GM12878 (cell line): ENCODE results near the gene CCNYL1. TPM values are rescaled to one million over a fixed set of nuclear protein-coding genes. Genes with fewer than 3 reads are reported as not detected.

Source experiments
- ATAC-seq: fragments of 200-7000 bp; cut with Tn5 transposase; 3 replicates; pipeline ENCODE4 v1.9.1; 2020; ENCODE audit warnings: mild to moderate bottlenecking, moderate library complexity
- BruUV-seq: library from RNA; stranded (reverse); fragments of 400-500 nt; replicated peaks from 2 replicates; lab custom pipeline; 2021; lab: Mats Ljungman, UMichigan
- CTCF ChIA-PET: fragments of 300-600 bp; sonication (Branson Sonifier 250); formaldehyde crosslinking; extraction: SDS; loops from one replicate; lab custom pipeline; 2021; ENCODE audit warnings: inconsistent platforms; lab: Yijun Ruan, JAX
- POLR2A ChIA-PET: fragments of 350-600 bp; formaldehyde crosslinking; extraction: SDS; loops from one replicate; lab custom pipeline; 2021; ENCODE audit warnings: inconsistent platforms; lab: Charles Lee
- RAD21 ChIA-PET: fragments of 300-600 bp; sonication (Branson Sonifier 250); formaldehyde crosslinking; loops from one replicate; lab custom pipeline; 2023; ENCODE audit warnings: antibody characterized with exemption; ENCODE audit not compliant: unreplicated experiment; lab: Charles Lee
- SMC1A ChIA-PET: fragments of 300-600 bp; sonication (Branson Sonifier 250); formaldehyde crosslinking; loops from one replicate; lab custom pipeline; 2023; ENCODE audit not compliant: unreplicated experiment, uncharacterized antibody; lab: Charles Lee
- DNase-seq: peaks from one replicate; pipeline ENCODE4 v3.0.0-alpha.2; 2011; ENCODE audit warnings: low read depth, low spot score
- FAIRE-seq: peaks from 3 replicates; lab custom pipeline; 2011; peaks lifted over from hg19 to GRCh38; lab: Jason Lieb, UNC
- H2AFZ ChIP-seq: 2 replicates; pipeline ENCODE4 v1.6.0; 2011; ENCODE audit warnings: low read depth, low read length, control low read depth; ENCODE audit not compliant: control insufficient read depth
- H3K27ac ChIP-seq: 2 replicates; pipeline ENCODE4 v1.5.1; 2011; ENCODE audit warnings: control low read depth; ENCODE audit not compliant: control insufficient read depth, insufficient read depth
- H3K27me3 ChIP-seq, 2 experiments: replicated peaks in 1 of 2; 2 replicates each; pipeline versions ENCODE4 v1.6.0 to v1.6.1; 2011; ENCODE audit warnings: low read length in 1 of 2; ENCODE audit not compliant: control insufficient read depth in 2 of 2, insufficient read depth in 2 of 2
- H3K36me3 ChIP-seq, 2 experiments: 2 replicates each; pipeline ENCODE4 v1.5.1; 2011; ENCODE audit warnings: low read length in 1 of 2; ENCODE audit not compliant: control insufficient read depth in 2 of 2, insufficient read depth in 2 of 2
- H3K4me1 ChIP-seq: 2 replicates; pipeline ENCODE4 v1.6.1; 2011; ENCODE audit warnings: mild to moderate bottlenecking, low read length, moderate library complexity, mixed read lengths; ENCODE audit not compliant: control insufficient read depth, insufficient read depth
- H3K4me2 ChIP-seq: 2 replicates; pipeline ENCODE4 v1.6.0; 2011; ENCODE audit warnings: control low read depth; ENCODE audit not compliant: control insufficient read depth, insufficient read depth
- H3K4me3 ChIP-seq: fragments of 200-600 bp; sonication (generic); 2 replicates; pipeline ENCODE4 v1.5.1; 2016
- H3K79me2 ChIP-seq: 2 replicates; pipeline ENCODE4 v1.6.0; 2011; ENCODE audit warnings: low read length; ENCODE audit not compliant: control insufficient read depth, insufficient read depth
- H3K9ac ChIP-seq: 2 replicates; pipeline ENCODE4 v1.8.0; 2011; ENCODE audit warnings: low read length, control low read depth, mixed read lengths; ENCODE audit not compliant: control insufficient read depth, insufficient read depth
- H3K9me3 ChIP-seq: replicated peaks from 3 replicates; pipeline ENCODE4 v1.5.1; 2011; ENCODE audit warnings: mild to moderate bottlenecking, low read length; ENCODE audit not compliant: control insufficient read depth, insufficient read depth
- H4K20me1 ChIP-seq: 2 replicates; pipeline ENCODE4 v1.6.0; 2011; ENCODE audit not compliant: control insufficient read depth, insufficient read depth
- CBX5 ChIP-seq: sonication (generic); IDR thresholded peaks from 2 replicates; pipeline ENCODE4 v1.6.1; 2016; ENCODE audit warnings: low read depth, moderate library complexity, mild to moderate bottlenecking, inconsistent platforms
- CREM ChIP-seq: IDR thresholded peaks from 2 replicates; pipeline ENCODE4 v1.6.1; 2014; ENCODE audit warnings: antibody characterized with exemption, low read depth
- CTCF ChIP-seq, 3 experiments: IDR thresholded peaks in 2 of 3; conservative IDR thresholded peaks in 1 of 3; 2 replicates each; pipeline ENCODE4 v1.5.1; 2011; ENCODE audit warnings: low read depth in 3 of 3, low read length in 3 of 3, mild to moderate bottlenecking in 3 of 3, control low read depth in 2 of 3, moderate library complexity in 2 of 3, inconsistent platforms in 1 of 3, mixed read lengths in 1 of 3; ENCODE audit not compliant: control insufficient read depth in 2 of 3, insufficient read depth in 1 of 3; ENCODE audit errors: extremely low read depth in 1 of 3
- DPF2 ChIP-seq: fragments of 450-650 bp; IDR thresholded peaks from 2 replicates; pipeline ENCODE4 v1.6.1; 2017; ENCODE audit warnings: mild to moderate bottlenecking
- EED ChIP-seq: sonication (generic); IDR thresholded peaks from 2 replicates; pipeline ENCODE4 v1.6.1; 2016; ENCODE audit warnings: antibody characterized with exemption, low read depth
- EGR1 ChIP-seq, 2 experiments: IDR thresholded peaks; 1 replicate in 1 of 2; 2 replicates in 1 of 2; pipeline ENCODE4 v1.6.1; 2011 to 2012; ENCODE audit warnings: low read depth in 2 of 2, low read length in 2 of 2, borderline replicate concordance in 1 of 2, mild to moderate bottlenecking in 1 of 2, moderate library complexity in 1 of 2
- GABPA ChIP-seq: IDR thresholded peaks from 2 replicates; pipeline ENCODE4 v1.6.1; 2014; ENCODE audit warnings: antibody characterized with exemption, low read depth, mild to moderate bottlenecking, inconsistent platforms
- MTA2 ChIP-seq: fragments of 450-650 bp; IDR thresholded peaks from 2 replicates; pipeline ENCODE4 v1.6.1; 2016; ENCODE audit warnings: low read depth, mild to moderate bottlenecking, moderate library complexity
- RAD51 ChIP-seq: fragments of 450-650 bp; IDR thresholded peaks from 2 replicates; pipeline ENCODE4 v1.6.1; 2016; ENCODE audit warnings: moderate library complexity, mild to moderate bottlenecking, inconsistent platforms
- RBBP5 ChIP-seq: fragments of 200-600 bp; sonication (generic); conservative IDR thresholded peaks from 2 replicates; pipeline ENCODE4 v1.6.1; 2016
- RELB ChIP-seq: fragments of 450-650 bp; IDR thresholded peaks from 2 replicates; pipeline ENCODE4 v1.6.1; 2017; ENCODE audit warnings: low read depth, mild to moderate bottlenecking, moderate library complexity
- SUZ12 ChIP-seq: fragments of 200-600 bp; sonication (generic); IDR thresholded peaks from one replicate; pipeline ENCODE4 v1.6.1; 2018; ENCODE audit warnings: antibody characterized with exemption, mild to moderate bottlenecking; ENCODE audit not compliant: unreplicated experiment
- ZZZ3 ChIP-seq: IDR thresholded peaks from 2 replicates; pipeline ENCODE4 v1.6.1; 2011; ENCODE audit warnings: low read depth; ENCODE audit not compliant: control insufficient read depth, insufficient read length
- WGBS: methylation state at CpG from one replicate; pipeline ENCODE4 v1.1.6; 2016; ENCODE audit warnings: low lambda C conversion rate; ENCODE audit not compliant: insufficient replicate concordance, insufficient coverage; ENCODE audit errors: missing lambda C conversion rate; 5-methylcytosine and 5-hydroxymethylcytosine counted together
- in situ Hi-C: fragments of 300-500 bp; cut with MboI; formaldehyde crosslinking; loops from 9 replicates; pipeline ENCODE4 v1.14.3; 2018; ENCODE audit warnings: mixed read lengths
- intact Hi-C: fragments of 100-400 bp; cut with micrococcal nuclease; formaldehyde crosslinking; loops from one replicate; pipeline ENCODE4 v1.14.2; 2022; ENCODE audit not compliant: unreplicated experiment
- polyA plus RNA-seq, 11 experiments: library from polyadenylated mRNA; depleted of rRNA in 4 of 11; unstranded in 6 of 11; stranded (reverse) in 5 of 11; fragments of >200 nt; fragmentation: Nextera tagmentation in 4 of 11; fragmentation: Illumina TruSeq in 1 of 11; extraction: Ambion mirVana in 4 of 11; extraction: Trizol in 1 of 11; gene quantifications; 1 replicate in 1 of 11; 2 replicates in 10 of 11; pipeline versions ENCODE4 v1.2.1 to v1.2.3, GENCODE V29; 2011 to 2016; ENCODE audit warnings: inconsistent platforms in 2 of 11, missing spikeins in 2 of 11, low read depth in 1 of 11
- total RNA-seq, 4 experiments: library from RNA; depleted of rRNA in 3 of 4; stranded (reverse); fragments of >200 nt in 3 of 4; fragmentation: Illumina TruSeq in 1 of 4; extraction: Trizol in 1 of 4; gene quantifications; 2 replicates each; pipeline versions ENCODE4 v1.2.1 to v1.2.3, GENCODE V29; 2013 to 2021

The CCNYL1 gene
- total and polyA plus RNA-seq, 10 of the 15 experiments (the other 5 are each of a cell fraction or from before 2014, with no cell fraction given) = 1.8 to 12.3 (median 5.9) TPM

GRCh38 chr2:207731138-207731537 lies 19.7 kb downstream of the CCNYL1 start:
- in situ Hi-C loops = no loop called here

GRCh38 chr2:207733597-207734240 lies 22.3 kb downstream of the CCNYL1 start:
- FAIRE-seq (no peak), ATAC-seq (no peak), DNase-seq (no peak)
- ChIA-PET RAD21 (interaction anchor here (1.0 to 2.6 kb wide), 5 partner anchors 8 to 107 kb away, joined by 3 to 13 read pairs (median 5); no protein-coding TSS in a partner anchor), CTCF (interaction anchor here (0.7 to 7.9 kb wide), 13 partner anchors 9 to 338 kb away, joined by 3 to 79 read pairs (median 4); partner anchors contain the start of genes CCNYL1 and METTL21A), SMC1A (interaction anchor here (0.6 to 7.0 kb wide), 16 partner anchors 8 to 300 kb away, joined by 3 to 52 read pairs (median 4); no protein-coding TSS in a partner anchor), POLR2A (interaction anchor here (0.5 to 5.9 kb wide), 3 partner anchors 107 to 372 kb away, joined by 4 to 32 read pairs (median 7); partner anchors contain the start of gene METTL21A)
- Histone ChIP-seq H3K27ac (no peak overlapping the region), H3K4me1 (no peaks in the 10 kb centered on the region), H3K36me3 (peaks cover 0 to 6% of the 10 kb centered on the region in 2 experiments; a peak in 3 of 4 replicates), H3K9me3 (no peaks in the 10 kb centered on the region), H2AFZ (no peak overlapping the region), H3K4me3 (no peak overlapping the region), H3K4me2 (no peak overlapping the region), H4K20me1 (no peaks in the 10 kb centered on the region), H3K27me3 (no peaks in the 10 kb centered on the region), H3K79me2 (no peaks in the 10 kb centered on the region), H3K9ac (no peak overlapping the region)
- in situ Hi-C loops (no loop called here), intact Hi-C loops (loop anchor here (1.0 kb wide), 2 partner anchors 41 to 106 kb away; no protein-coding TSS in a partner anchor)
- 95% methylated on average over 2 of the region's 2 CpGs for WGBS
- BruUV-seq = no TSS peak
- TF ChIP-seq CREM (no peak), MTA2 (no peak), DPF2 (no peak), RBBP5 (no peak), EGR1 (IDR thresholded peaks at IDR 0.05; ENCODE audit: borderline replicate concordance in 1 of 2, low read depth in 2 of 2, low read length in 2 of 2) (no peak), GABPA (no peak), EED (no peak), CTCF (IDR thresholded peaks at IDR 0.05 in 2 of 3, conservative IDR thresholded peaks at IDR 0.05 in 1 of 3; ENCODE audit: control insufficient read depth in 2 of 3, extremely low read depth in 1 of 3, insufficient read depth in 1 of 3, low read depth in 3 of 3, low read length in 3 of 3) (no peak), SUZ12 (no peak), RELB (no peak), RAD51 (no peak)

More at GRCh38 chr2:207731138-207731537, 19.7 kb downstream of the CCNYL1 start:
- H3K4me1 ChIP-seq = no peaks in the 10 kb centered on the region
- H4K20me1 ChIP-seq = no peaks in the 10 kb centered on the region
- no peaks in the 10 kb centered on the region for H3K79me2 ChIP-seq
- H3K9ac ChIP-seq = no peak overlapping the region
- no peak overlapping the region for H2AFZ ChIP-seq
- intact Hi-C loops = no loop called here
- H3K4me2 ChIP-seq = no peak overlapping the region
- no peaks in the 10 kb centered on the region for H3K9me3 ChIP-seq
- H3K27me3 ChIP-seq = no peaks in the 10 kb centered on the region
- RAD21 ChIA-PET = interaction anchor here (1.0 to 1.5 kb wide), 2 partner anchors 35 to 104 kb away, joined by 4 read pairs; no protein-coding TSS in a partner anchor
- POLR2A ChIA-PET = interaction anchor here (0.7 kb wide), 1 partner anchor 189 kb away, joined by 4 read pairs; no protein-coding TSS in a partner anchor
- TF ChIP-seq CBX5 (no peak), ZZZ3 (no peak)
- ATAC-seq (no peak), DNase-seq (no peak), FAIRE-seq (no peak)
- no TSS peak for BruUV-seq
- H3K4me3 ChIP-seq = no peak overlapping the region
- CTCF ChIA-PET = interaction anchor here (0.6 kb wide), 1 partner anchor 12 kb away, joined by 3 read pairs; no protein-coding TSS in a partner anchor
- WGBS = 100% methylated on average over 1 of the region's 1 CpG
- SMC1A ChIA-PET = interaction anchor here (0.7 kb wide), 1 partner anchor 104 kb away, joined by 4 read pairs; no protein-coding TSS in a partner anchor
- H3K27ac ChIP-seq = no peak overlapping the region
- H3K36me3 ChIP-seq = peaks cover 0 to 6% of the 10 kb centered on the region in 2 experiments; a peak in 3 of 4 replicates
